ENCODE results near the gene RAB44. TPM values are rescaled to one million over a fixed set of nuclear protein-coding genes. Genes with fewer than 3 reads are reported as not detected.

The RAB44 gene
- total RNA-seq, 1 experiment from 2014 or later, result not detected

- H3K23ac ChIP-seq (ENCODE audit: insufficient read length, low read depth, low read length), result no peak overlapping the region
- H2BK20ac ChIP-seq (ENCODE audit: low read depth, low read length, poor library complexity, severe bottlenecking), result no peak overlapping the region
- Mint-ChIP-seq H3K4me1 (peaks cover 0 to 4% of the 10 kb centered on the region in 2 experiments; a peak in 1 of 4 replicates), H3K27me3 (ENCODE audit: low read depth) (peaks cover 3% of the 10 kb centered on the region; the same call in 1 of the 2 replicates), H3K9me3 (no peaks in the 10 kb centered on the region), H3K4me3 (no peak overlapping the region), H3K36me3 (ENCODE audit: insufficient read depth in 1 of 3, low read depth in 3 of 3) (peaks cover 0 to under 1% (median 0%) of the 10 kb centered on the region in 3 experiments; a peak in 1 of 7 replicates), H3K27ac (no peak overlapping the region)
- H3K18ac ChIP-seq (ENCODE audit: insufficient read length, low read depth, low read length), result no peak overlapping the region
- H3K9me3 ChIP-seq (ENCODE audit: control insufficient read depth, low read depth, low read length), result no peaks in the 10 kb centered on the region
- H3T11ph ChIP-seq (ENCODE audit: low read length), result no peak overlapping the region
- no CpG with 5 or more reads among the region's 3 CpGs for WGBS (ENCODE audit: extremely low coverage, insufficient read length, low lambda C conversion rate)
- no peaks in the 10 kb centered on the region for H3K23me2 ChIP-seq (ENCODE audit: insufficient read length, low read depth, low read length, poor library complexity, severe bottlenecking)
- H3K4ac ChIP-seq (ENCODE audit: low read depth, low read length), result no peak overlapping the region
- no peak overlapping the region for H3K4me2 ChIP-seq (ENCODE audit: insufficient read depth, insufficient read length, low read length)
- no peaks in the 10 kb centered on the region for H4K20me1 ChIP-seq (ENCODE audit: control insufficient read depth, insufficient read depth, insufficient read length)
- H4K5ac ChIP-seq (ENCODE audit: insufficient read length, low read depth, low read length), result no peak overlapping the region
- no peak overlapping the region for H2AFZ ChIP-seq (ENCODE audit: low read length)
- H2BK15ac ChIP-seq (ENCODE audit: low read depth, low read length), result no peak overlapping the region
- no peak overlapping the region for H2BK5ac ChIP-seq (ENCODE audit: insufficient read length, low read length)
- H4K91ac ChIP-seq (ENCODE audit: insufficient read length, low read depth, low read length), result no peak overlapping the region
- H2BK120ac ChIP-seq (ENCODE audit: low read depth, low read length, poor library complexity, severe bottlenecking), result no peak overlapping the region
- no peaks in the 10 kb centered on the region for H3K4me1 ChIP-seq (ENCODE audit: insufficient read depth, low read length)
- H2BK12ac ChIP-seq (ENCODE audit: insufficient read length, low read depth, low read length), result no peak overlapping the region
- H3K56ac ChIP-seq (ENCODE audit: insufficient read length, low read depth, low read length), result no peak overlapping the region
- H2AK5ac ChIP-seq (ENCODE audit: insufficient read length, low read length), result no peak overlapping the region
- H3K27ac ChIP-seq (ENCODE audit: insufficient read length, low read depth, low read length), result no peak overlapping the region
- no peak for DNase-seq
- H3K14ac ChIP-seq (ENCODE audit: insufficient read depth, low read length), result no peak overlapping the region
- no peak overlapping the region for H4K8ac ChIP-seq (replicated peaks; ENCODE audit: insufficient read length, low read depth, low read length)
- no peaks in the 10 kb centered on the region for H3K79me1 ChIP-seq (ENCODE audit: insufficient read depth, low read depth, low read length, poor library complexity, severe bottlenecking)
- H3K79me2 ChIP-seq (ENCODE audit: insufficient read depth, low read length), result no peaks in the 10 kb centered on the region
- no peaks in the 10 kb centered on the region for H3K27me3 ChIP-seq (ENCODE audit: insufficient read depth, low read length)
- TF ChIP-seq CTCF (conservative IDR thresholded peaks at IDR 0.05), result no peak
- H3K9ac ChIP-seq (ENCODE audit: extremely low read depth, insufficient read length, low read length), result no peak overlapping the region
Measured at GRCh38 chr6:36692220-36692619, 5.4 kb upstream of the RAB44 start.
